SU-DHL-6 (cell line): ENCODE data around the gene XYLT2.
"Not testable (repeated sequence)": the region's sequence is repeated elsewhere in the genome, so short reads cannot be mapped to it uniquely, and the experiment has no call there.

Experiments used
- H2AFZ ChIP-seq: fragments of 200-600 bp; sonication (generic); 2 replicates; pipeline ENCODE4 v1.6.1; 2014; ENCODE audit warnings: low read depth, mild to moderate bottlenecking, moderate library complexity, mixed read lengths, antibody characterized with exemption, low read length; ENCODE audit not compliant: severe bottlenecking
- H3F3A ChIP-seq: fragments of 200-600 bp; shearing (Covaris generic); 2 replicates; pipeline ENCODE4 v1.6.0; 2016; ENCODE audit warnings: antibody characterized with exemption, mild to moderate bottlenecking; ENCODE audit not compliant: insufficient read depth
- H3K27ac ChIP-seq: fragments of 200-600 bp; sonication (generic); 2 replicates; pipeline ENCODE4 v1.5.1; 2016; ENCODE audit warnings: low read depth, mild to moderate bottlenecking, low read length, moderate library complexity, mixed read lengths
- H3K27me3 ChIP-seq: fragments of 200-600 bp; sonication (generic), shearing (Covaris generic); 2 replicates; pipeline ENCODE4 v1.6.0; 2014; ENCODE audit warnings: mild to moderate bottlenecking, low read length
- H3K36me3 ChIP-seq: fragments of 200-600 bp; sonication (generic); 2 replicates; pipeline ENCODE4 v1.6.1; 2014; ENCODE audit warnings: mild to moderate bottlenecking, low read length, mixed read lengths
- H3K4me2 ChIP-seq: fragments of 300-600, 200-600 bp; shearing (Covaris generic), sonication (generic); 2 replicates; pipeline ENCODE4 v1.6.0; 2014; ENCODE audit warnings: low read length, low read depth, mild to moderate bottlenecking; ENCODE audit not compliant: poor library complexity, severe bottlenecking
- H3K4me3 ChIP-seq: fragments of 200-600 bp; sonication (generic); 2 replicates; pipeline ENCODE4 v1.5.1; 2014; ENCODE audit warnings: antibody characterized with exemption, low read length, mild to moderate bottlenecking, mixed read lengths; ENCODE audit not compliant: insufficient read depth, poor library complexity, severe bottlenecking
- H3K79me2 ChIP-seq: fragments of 200-600 bp; sonication (generic); 2 replicates; pipeline ENCODE4 v1.6.1; 2014; ENCODE audit warnings: mild to moderate bottlenecking, low read length, moderate library complexity; ENCODE audit not compliant: insufficient read depth
- H3K9ac ChIP-seq: fragments of 200-600 bp; sonication (generic); 2 replicates; pipeline ENCODE4 v1.7.0; 2014; ENCODE audit warnings: mild to moderate bottlenecking, low read length
- H3K9me2 ChIP-seq: fragments of 200-600 bp; sonication (generic); replicated peaks from 2 replicates; pipeline ENCODE4 v1.6.1; 2014; ENCODE audit warnings: low read length; ENCODE audit not compliant: insufficient read depth
- H3K9me3 ChIP-seq: fragments of 200-600 bp; sonication (generic); 2 replicates; pipeline ENCODE4 v1.6.1; 2014; ENCODE audit warnings: low read length, mixed read lengths; ENCODE audit not compliant: insufficient read depth
- H4K20me1 ChIP-seq: fragments of 200-600 bp; sonication (generic); 2 replicates; pipeline ENCODE4 v1.6.1; 2014; ENCODE audit warnings: low read depth, mild to moderate bottlenecking, antibody characterized with exemption, low read length, moderate library complexity, mixed read lengths
- EZH2phosphoT487 ChIP-seq: fragments of 200-600 bp; sonication (generic), shearing (Covaris generic); conservative IDR thresholded peaks from 2 replicates; pipeline ENCODE4 v1.6.1; 2018; ENCODE audit warnings: mild to moderate bottlenecking, antibody characterized with exemption, low read length, moderate library complexity, mixed read lengths
- TF ChIP-seq, protein P1 (sequence below): fragments of 200-600 bp; sonication (generic); IDR thresholded peaks from one replicate; pipeline ENCODE4 v1.5.1; 2017; ENCODE audit warnings: antibody characterized with exemption, mild to moderate bottlenecking, low read length, moderate library complexity; ENCODE audit not compliant: insufficient read depth, poor library complexity, severe bottlenecking

XYLT2 gene

DNA sequence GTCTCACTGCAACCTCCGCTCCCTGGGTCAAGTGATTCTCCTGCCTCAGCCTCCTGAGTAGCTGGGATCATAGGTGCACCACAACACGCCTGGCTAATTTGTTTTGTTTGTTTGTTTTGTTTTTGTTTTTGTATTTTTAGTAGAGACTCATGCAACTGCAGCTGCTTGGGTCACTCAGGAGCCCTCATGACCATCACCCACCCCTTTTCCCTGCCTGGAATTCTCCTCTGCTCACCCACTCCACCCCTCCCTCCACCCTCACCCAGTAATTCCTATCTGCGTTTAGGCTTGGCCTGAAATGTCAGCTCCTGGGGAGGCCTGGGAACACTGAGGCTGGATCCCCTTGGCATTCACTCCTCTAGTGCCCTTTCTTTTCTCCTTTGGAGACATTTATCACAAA, 46.1 kb upstream of the XYLT2 start:
- Histone ChIP-seq H4K20me1 (no peaks in the 10 kb centered on the region), H3K79me2 (no peaks in the 10 kb centered on the region), H3K9me3 (no peaks in the 10 kb centered on the region), H3K9ac (no peak overlapping the region), H3K4me3 (no peak overlapping the region), H2AFZ (no peak overlapping the region), H3K36me3 (no peaks in the 10 kb centered on the region), H3K27ac (no peak overlapping the region), H3K9me2 (no peaks in the 10 kb centered on the region), H3K4me2 (no peak overlapping the region), H3K27me3 (no peaks in the 10 kb centered on the region), H3F3A (no peaks in the 10 kb centered on the region)
- TF ChIP-seq, protein P1, sequence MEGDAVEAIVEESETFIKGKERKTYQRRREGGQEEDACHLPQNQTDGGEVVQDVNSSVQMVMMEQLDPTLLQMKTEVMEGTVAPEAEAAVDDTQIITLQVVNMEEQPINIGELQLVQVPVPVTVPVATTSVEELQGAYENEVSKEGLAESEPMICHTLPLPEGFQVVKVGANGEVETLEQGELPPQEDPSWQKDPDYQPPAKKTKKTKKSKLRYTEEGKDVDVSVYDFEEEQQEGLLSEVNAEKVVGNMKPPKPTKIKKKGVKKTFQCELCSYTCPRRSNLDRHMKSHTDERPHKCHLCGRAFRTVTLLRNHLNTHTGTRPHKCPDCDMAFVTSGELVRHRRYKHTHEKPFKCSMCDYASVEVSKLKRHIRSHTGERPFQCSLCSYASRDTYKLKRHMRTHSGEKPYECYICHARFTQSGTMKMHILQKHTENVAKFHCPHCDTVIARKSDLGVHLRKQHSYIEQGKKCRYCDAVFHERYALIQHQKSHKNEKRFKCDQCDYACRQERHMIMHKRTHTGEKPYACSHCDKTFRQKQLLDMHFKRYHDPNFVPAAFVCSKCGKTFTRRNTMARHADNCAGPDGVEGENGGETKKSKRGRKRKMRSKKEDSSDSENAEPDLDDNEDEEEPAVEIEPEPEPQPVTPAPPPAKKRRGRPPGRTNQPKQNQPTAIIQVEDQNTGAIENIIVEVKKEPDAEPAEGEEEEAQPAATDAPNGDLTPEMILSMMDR: no peak
- TF ChIP-seq EZH2phosphoT487: no peak

- H3K27ac ChIP-seq, H3K9ac ChIP-seq, H3K4me3 ChIP-seq, H2AFZ ChIP-seq, H3K9me2 ChIP-seq, H3K27me3 ChIP-seq, H3K79me2 ChIP-seq, H3K4me2 ChIP-seq, H3K9me3 ChIP-seq, H4K20me1 ChIP-seq, H3F3A ChIP-seq, H3K36me3 ChIP-seq: not testable (repeated sequence)
These were observed 45.1 kb upstream of the XYLT2 start for GRCh38 chr17:50300824-50301223.

GRCh38 chr17:50301891-50302584, 43.9 kb upstream of the XYLT2 start:
- Histone ChIP-seq H3K79me2 (no peaks in the 10 kb centered on the region), H3K4me3 (no peak overlapping the region), H3K9ac (no peak overlapping the region), H3K9me3 (no peaks in the 10 kb centered on the region), H2AFZ (no peak overlapping the region), H3K27me3 (0 out of 2 replicates have a peak, but pooled peaks cover 3% of the 10 kb centered on the region), H4K20me1 (no peaks in the 10 kb centered on the region), H3K27ac (no peak overlapping the region), H3K9me2 (no peaks in the 10 kb centered on the region), H3K4me2 (no peak overlapping the region), H3K36me3 (no peaks in the 10 kb centered on the region), H3F3A (no peaks in the 10 kb centered on the region)
- TF ChIP-seq, protein P1: no peak
- no peak for TF ChIP-seq EZH2phosphoT487

DNA sequence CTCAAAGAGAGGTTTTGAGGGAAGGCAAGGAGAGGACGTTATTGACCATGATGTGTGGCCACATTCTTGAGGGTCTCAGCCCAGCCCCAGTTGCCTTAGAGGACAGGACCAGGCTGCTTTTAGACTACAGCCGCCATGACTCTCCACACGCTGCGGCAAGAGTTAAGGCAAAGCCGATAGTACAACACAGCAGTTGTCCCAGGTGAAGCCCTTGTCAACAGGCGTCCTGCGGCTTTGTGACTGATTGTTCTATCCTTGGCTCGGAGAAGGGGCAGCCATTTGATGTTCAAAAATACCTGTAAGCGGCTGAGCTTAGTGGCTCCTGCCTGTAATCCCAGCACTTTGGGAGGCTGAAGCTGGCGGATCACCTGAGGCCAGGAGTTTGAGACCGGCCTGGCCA, 42.9 kb upstream of the XYLT2 start:
- Histone ChIP-seq H3K27ac (no peak overlapping the region), H2AFZ (no peak overlapping the region), H3K79me2 (no peaks in the 10 kb centered on the region), H3K36me3 (no peaks in the 10 kb centered on the region), H3K4me3 (no peak overlapping the region), H3K9me3 (no peaks in the 10 kb centered on the region), H3K4me2 (no peak overlapping the region), H3K27me3 (0 out of 2 replicates have a peak, but pooled peaks cover 3% of the 10 kb centered on the region), H3K9ac (no peak overlapping the region), H3F3A (no peaks in the 10 kb centered on the region), H4K20me1 (no peaks in the 10 kb centered on the region), H3K9me2 (no peaks in the 10 kb centered on the region)
- TF ChIP-seq, protein P1: no peak
- no peak for TF ChIP-seq EZH2phosphoT487
